Neural progenitor cell (in vitro differentiated cells): ENCODE measurements around the gene ADGRD1. TPM values are rescaled to one million over a fixed set of nuclear protein-coding genes. Genes with fewer than 3 reads are reported as not detected.

Experiments
- DNase-seq: peaks from one replicate; pipeline ENCODE4 v3.0.0-alpha.2; 2016; ENCODE audit warnings: low spot score
- H2AFZ ChIP-seq: fragments of 200-600 bp; sonication (generic); replicated peaks from 2 replicates; pipeline ENCODE4 v1.6.1; 2016; ENCODE audit warnings: antibody characterized with exemption
- H3F3A ChIP-seq: fragments of 200-600 bp; sonication (generic); 2 replicates; pipeline ENCODE4 v1.6.1; 2016; ENCODE audit warnings: antibody characterized with exemption, low read depth
- H3K27ac ChIP-seq: fragments of 200-600 bp; sonication (generic); 2 replicates; pipeline ENCODE4 v1.5.1; 2016; ENCODE audit warnings: mild to moderate bottlenecking
- H3K27me3 ChIP-seq: fragments of 200-600 bp; sonication (generic); 2 replicates; pipeline ENCODE4 v1.6.1; 2016; ENCODE audit warnings: mild to moderate bottlenecking, moderate library complexity
- H3K36me3 ChIP-seq: fragments of 200-600 bp; sonication (generic); 2 replicates; pipeline ENCODE4 v1.5.1; 2016
- H3K4me1 ChIP-seq: fragments of 200-600 bp; sonication (generic); 2 replicates; pipeline ENCODE4 v1.6.1; 2016; ENCODE audit warnings: mixed run types
- H3K4me2 ChIP-seq: fragments of 200-600 bp; sonication (generic); 2 replicates; pipeline ENCODE4 v1.6.1; 2016
- H3K4me3 ChIP-seq: fragments of 200-600 bp; sonication (generic); 2 replicates; pipeline ENCODE4 v1.5.1; 2016
- H3K79me2 ChIP-seq: fragments of 200-600 bp; sonication (generic); 2 replicates; pipeline ENCODE4 v1.6.1; 2016; ENCODE audit warnings: low read depth
- H3K9ac ChIP-seq: fragments of 200-600 bp; sonication (generic); 2 replicates; pipeline ENCODE4 v1.6.1; 2016
- H3K9me3 ChIP-seq: fragments of 200-600 bp; sonication (generic); 2 replicates; pipeline ENCODE4 v1.5.1; 2016; ENCODE audit warnings: low read depth
- H4K20me1 ChIP-seq: fragments of 200-600 bp; sonication (generic); 2 replicates; pipeline ENCODE4 v1.6.1; 2016; ENCODE audit warnings: low read depth
- H3K27ac Mint-ChIP-seq: 3 replicates; pipeline ENCODE4 v1.8.0; 2021; ENCODE audit warnings: mixed read lengths
- H3K27me3 Mint-ChIP-seq: 2 replicates; pipeline ENCODE4 v1.8.0; 2022; ENCODE audit warnings: low read depth, mild to moderate bottlenecking, inconsistent platforms, moderate library complexity, mixed read lengths; ENCODE audit not compliant: insufficient read depth
- H3K36me3 Mint-ChIP-seq: 3 replicates; pipeline ENCODE4 v1.8.0; 2021; ENCODE audit warnings: mixed read lengths
- H3K4me1 Mint-ChIP-seq: 3 replicates; pipeline ENCODE4 v1.8.0; 2021; ENCODE audit warnings: mixed read lengths
- H3K4me3 Mint-ChIP-seq: 3 replicates; pipeline ENCODE4 v1.8.0; 2021; ENCODE audit warnings: mild to moderate bottlenecking, moderate library complexity, mixed read lengths
- H3K9me3 Mint-ChIP-seq: 3 replicates; pipeline ENCODE4 v1.8.0; 2020; ENCODE audit warnings: mixed read lengths
- CTCF ChIP-seq: fragments of 200-600 bp; sonication (generic); IDR thresholded peaks from 2 replicates; pipeline ENCODE4 v1.5.1; 2017; ENCODE audit warnings: antibody characterized with exemption, mild to moderate bottlenecking
- EZH2 ChIP-seq: fragments of 200-600 bp; sonication (generic); IDR thresholded peaks from 2 replicates; pipeline ENCODE4 v1.6.1; 2017; ENCODE audit warnings: antibody characterized with exemption, mild to moderate bottlenecking, moderate library complexity
- EZH2phosphoT487 ChIP-seq: fragments of 200-600 bp; sonication (generic); IDR thresholded peaks from 2 replicates; pipeline ENCODE4 v1.6.1; 2017; ENCODE audit warnings: antibody characterized with exemption
- small RNA-seq: library from RNA; depleted of rRNA; stranded (forward); fragments of <200 nt; gene quantifications from one replicate; pipeline ENCODE3, GENCODE V24; 2015
- total RNA-seq: library from RNA; depleted of rRNA; stranded (reverse); fragments of >200 nt; gene quantifications from 2 replicates; pipeline ENCODE4 v1.2.3, GENCODE V29; 2015; ENCODE audit warnings: low replicate concordance

Gene ADGRD1
- total RNA-seq, 1 donor from 2014 or later: not detected

DNA sequence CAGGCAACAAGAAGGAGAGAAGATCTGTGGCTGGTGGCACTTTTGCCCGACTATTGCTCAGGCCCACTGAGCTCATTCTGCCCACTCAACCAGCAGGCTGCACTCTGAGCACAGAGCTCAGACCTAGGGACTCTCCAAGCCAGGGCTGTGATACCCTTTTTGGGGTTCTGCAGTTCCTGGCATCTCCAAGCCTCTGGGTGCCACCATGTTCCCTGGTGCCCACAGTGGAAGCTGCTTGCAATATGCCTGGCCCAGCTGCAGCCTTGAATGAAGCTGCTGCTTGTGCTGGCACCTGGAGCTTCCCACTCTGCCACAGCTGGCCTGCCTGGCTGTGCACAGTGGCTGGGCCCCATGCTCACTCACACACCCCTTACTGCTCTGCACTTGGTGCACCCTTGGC, 236.1 kb downstream of the ADGRD1 start:
- H3K4me1 Mint-ChIP-seq: no peaks in the 10 kb centered on the region
- no peak for TF ChIP-seq EZH2
- TF ChIP-seq EZH2phosphoT487: no peak
- no peak for TF ChIP-seq CTCF
- Histone ChIP-seq H3K36me3 (no peaks in the 10 kb centered on the region), H3K27ac (no peak overlapping the region), H3K9me3 (no peaks in the 10 kb centered on the region), H3F3A (no peaks in the 10 kb centered on the region), H3K79me2 (no peaks in the 10 kb centered on the region), H2AFZ (no peak overlapping the region), H3K4me3 (no peak overlapping the region), H3K4me2 (no peak overlapping the region), H4K20me1 (no peaks in the 10 kb centered on the region), H3K9ac (no peak overlapping the region), H3K4me1 (no peaks in the 10 kb centered on the region), H3K27me3 (no peaks in the 10 kb centered on the region)
- no peak for DNase-seq
- no peak overlapping the region for H3K27ac Mint-ChIP-seq
- H3K9me3 Mint-ChIP-seq: peaks cover 4% of the 10 kb centered on the region
- no peak overlapping the region for H3K4me3 Mint-ChIP-seq
- H3K27me3 Mint-ChIP-seq: no peaks in the 10 kb centered on the region
- H3K36me3 Mint-ChIP-seq: no peaks in the 10 kb centered on the region

- no peaks in the 10 kb centered on the region for H3K79me2 ChIP-seq
- H2AFZ ChIP-seq: no peak overlapping the region
- H3K4me1 ChIP-seq: no peaks in the 10 kb centered on the region
- H3K4me2 ChIP-seq: no peak overlapping the region
- no peak overlapping the region for H3K9ac ChIP-seq
- Mint-ChIP-seq H3K36me3 (no peaks in the 10 kb centered on the region), H3K27ac (no peak overlapping the region), H3K4me3 (no peak overlapping the region), H3K27me3 (no peaks in the 10 kb centered on the region), H3K9me3 (peaks cover 4% of the 10 kb centered on the region), H3K4me1 (no peaks in the 10 kb centered on the region)
- no peak for TF ChIP-seq EZH2phosphoT487
- no peak for TF ChIP-seq CTCF
- TF ChIP-seq EZH2: no peak
- no peaks in the 10 kb centered on the region for H4K20me1 ChIP-seq
- no peaks in the 10 kb centered on the region for H3F3A ChIP-seq
- DNase-seq: no peak
- no peaks in the 10 kb centered on the region for H3K36me3 ChIP-seq
- H3K9me3 ChIP-seq: no peaks in the 10 kb centered on the region
- no peak overlapping the region for H3K4me3 ChIP-seq
- H3K27ac ChIP-seq: no peak overlapping the region
- H3K27me3 ChIP-seq: no peaks in the 10 kb centered on the region
Observed at GRCh38 chr12:131190965-131191364, 237.3 kb downstream of the ADGRD1 start.

Small RNA genes lying within 50 kb of the gene (small RNA-seq; reads per million reads assigned to genes)
- gene RF00019: not detected

Other genes starting within 250 kb of the ADGRD1 start
- 0.84 and 0.99 TPM in 2 replicates for gene RIMBP2, start 237.6 kb upstream of the ADGRD1 start, total RNA-seq
- 36.7 and 44.0 TPM in 2 replicates for gene STX2, start 114.7 kb upstream of the ADGRD1 start, total RNA-seq
- 699 and 1,370 TPM in 2 replicates for gene RAN, start 81.8 kb upstream of the ADGRD1 start, total RNA-seq